NCI-H748 (cell line): ENCODE results near the gene CDX1.

Experiments
- DNase-seq: peaks from one replicate; lab custom pipeline; 2025; ENCODE audit not compliant: unreplicated experiment; lab: John Stamatoyannopoulos, UW

Gene CDX1

DNA sequence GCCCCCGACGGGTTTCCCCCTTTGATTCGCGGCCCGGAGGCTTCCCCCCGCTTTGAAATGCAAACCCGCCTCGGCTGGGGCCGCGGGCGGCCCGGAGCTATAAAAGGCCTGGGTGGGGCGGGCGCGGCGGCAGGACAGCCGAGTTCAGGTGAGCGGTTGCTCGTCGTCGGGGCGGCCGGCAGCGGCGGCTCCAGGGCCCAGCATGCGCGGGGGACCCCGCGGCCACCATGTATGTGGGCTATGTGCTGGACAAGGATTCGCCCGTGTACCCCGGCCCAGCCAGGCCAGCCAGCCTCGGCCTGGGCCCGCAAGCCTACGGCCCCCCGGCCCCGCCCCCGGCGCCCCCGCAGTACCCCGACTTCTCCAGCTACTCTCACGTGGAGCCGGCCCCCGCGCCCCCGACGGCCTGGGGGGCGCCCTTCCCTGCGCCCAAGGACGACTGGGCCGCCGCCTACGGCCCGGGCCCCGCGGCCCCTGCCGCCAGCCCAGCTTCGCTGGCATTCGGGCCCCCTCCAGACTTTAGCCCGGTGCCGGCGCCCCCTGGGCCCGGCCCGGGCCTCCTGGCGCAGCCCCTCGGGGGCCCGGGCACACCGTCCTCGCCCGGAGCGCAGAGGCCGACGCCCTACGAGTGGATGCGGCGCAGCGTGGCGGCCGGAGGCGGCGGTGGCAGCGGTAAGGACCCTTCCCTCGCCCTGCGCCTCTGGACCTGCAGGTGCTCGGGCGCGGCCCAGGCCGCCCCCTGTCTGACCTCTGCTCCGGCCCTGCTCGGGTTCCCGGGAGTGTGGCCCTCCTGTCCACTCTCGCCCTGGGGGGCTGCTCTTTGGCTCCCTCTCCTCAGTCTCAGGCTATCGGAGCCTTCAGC lies at the start of gene CDX1:
CDX1 (plus strand) TSS at position 129 of the 862 bp plus-strand sequence; CDS start at position 228, 99 bp downstream.
- no peak for DNase-seq

DNA sequence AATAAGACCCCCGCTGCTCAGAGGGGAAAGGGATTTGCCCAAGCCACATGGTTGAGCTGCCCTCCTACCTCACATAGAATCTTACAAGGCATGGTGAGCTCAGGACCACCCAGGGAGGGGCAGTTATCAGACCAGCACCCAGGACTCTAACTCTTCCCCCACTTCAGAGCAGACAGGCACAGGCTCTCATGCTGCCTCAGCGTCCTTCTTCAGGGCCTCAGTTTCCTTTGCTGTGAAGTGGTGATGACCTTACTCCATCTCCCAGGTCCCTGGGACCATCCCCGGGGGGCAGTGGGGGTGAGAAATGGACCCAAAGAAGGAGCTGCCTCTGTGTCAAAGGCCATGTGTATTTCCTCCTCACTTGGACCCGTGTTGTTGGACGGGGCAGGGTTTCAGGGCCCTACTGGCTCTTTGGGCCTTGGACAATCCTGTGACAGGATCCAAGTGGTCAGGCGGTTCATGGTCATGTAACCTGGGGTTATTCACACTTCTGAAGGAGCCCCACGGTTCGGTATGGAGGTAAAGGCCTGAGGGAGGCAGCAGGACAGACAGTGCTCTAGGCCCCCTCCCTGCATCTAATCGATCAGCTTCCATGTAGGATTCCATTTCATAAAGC lies 48.5 kb upstream of the CDX1 start:
- no peak for DNase-seq

DNA sequence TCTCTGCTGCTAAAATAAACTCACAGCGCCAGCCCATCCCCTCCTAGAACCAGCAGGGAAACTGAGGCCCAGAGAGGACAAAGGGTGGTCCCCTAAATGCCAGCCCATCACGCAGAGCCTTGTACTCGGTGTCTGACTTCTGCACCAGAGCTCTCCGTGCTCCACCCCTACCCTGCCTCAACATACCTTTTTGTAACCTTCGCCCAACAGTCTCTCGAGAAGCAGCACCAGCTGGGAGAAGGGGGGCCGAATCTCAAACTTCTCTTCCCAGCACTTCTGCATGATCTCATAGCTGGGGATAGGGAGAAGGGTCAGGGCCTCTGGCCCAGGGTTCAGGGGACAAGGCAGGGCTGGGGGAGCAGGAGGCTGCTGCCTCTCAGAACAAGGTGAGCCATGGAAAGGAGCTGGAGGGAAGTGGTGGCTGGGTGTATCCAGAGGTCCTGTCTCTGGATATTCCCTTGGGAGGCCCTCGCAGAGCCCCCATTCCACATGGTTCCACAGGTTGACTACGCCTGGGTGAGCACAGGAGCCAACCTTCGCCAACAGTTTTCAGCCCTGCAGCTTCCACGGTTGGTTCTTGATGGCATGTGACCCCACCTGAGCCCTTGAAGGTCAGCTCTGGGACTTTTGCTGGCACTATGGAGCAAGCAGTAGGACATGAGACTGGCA lies 47.9 kb upstream of the CDX1 start:
- no peak for DNase-seq

GRCh38 chr5:150119421-150120061 lies 47.0 kb upstream of the CDX1 start:
- DNase-seq = no peak

- no peak for DNase-seq
These were observed 46.5 kb upstream of the CDX1 start for GRCh38 chr5:150120062-150120441.

DNA sequence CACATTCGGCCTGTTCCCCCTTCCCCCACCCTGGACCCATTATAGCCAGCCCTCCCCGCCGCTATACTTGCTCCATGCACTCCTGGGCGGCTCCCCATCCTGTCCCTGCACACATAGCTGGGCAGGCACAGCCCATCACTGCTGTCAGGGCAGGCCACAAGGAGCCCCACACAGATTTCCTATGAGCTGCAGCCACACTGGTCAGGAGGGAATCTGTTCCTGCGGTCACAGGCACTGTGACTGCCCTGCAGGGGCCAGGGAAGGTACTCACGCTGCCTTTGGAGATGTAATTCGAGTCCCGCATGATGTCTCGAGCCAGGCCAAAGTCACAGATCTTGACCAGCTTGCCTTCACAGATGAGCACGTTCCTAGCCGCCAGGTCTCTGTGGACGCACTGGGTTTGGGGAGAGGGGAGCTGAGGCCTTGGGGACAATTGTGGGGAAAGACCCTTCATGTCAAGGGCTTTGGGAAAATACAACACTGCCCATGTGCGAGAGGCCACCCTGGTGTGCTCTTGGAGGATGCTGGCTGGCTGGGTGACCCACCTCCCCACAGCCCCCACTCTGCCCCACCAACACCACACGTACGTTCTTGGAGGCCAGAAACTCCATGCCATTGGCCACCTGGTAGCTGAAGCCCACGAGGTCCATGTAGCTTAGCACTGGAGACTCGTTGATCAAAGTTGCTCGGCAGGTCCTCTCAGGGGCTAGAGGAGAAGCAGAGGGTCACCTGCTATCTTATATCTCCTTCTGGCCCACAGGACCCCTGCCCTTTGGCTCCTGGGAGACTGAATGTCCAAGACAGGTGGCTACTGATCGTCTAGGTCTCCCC lies 45.7 kb upstream of the CDX1 start:
- DNase-seq = no peak

DNA sequence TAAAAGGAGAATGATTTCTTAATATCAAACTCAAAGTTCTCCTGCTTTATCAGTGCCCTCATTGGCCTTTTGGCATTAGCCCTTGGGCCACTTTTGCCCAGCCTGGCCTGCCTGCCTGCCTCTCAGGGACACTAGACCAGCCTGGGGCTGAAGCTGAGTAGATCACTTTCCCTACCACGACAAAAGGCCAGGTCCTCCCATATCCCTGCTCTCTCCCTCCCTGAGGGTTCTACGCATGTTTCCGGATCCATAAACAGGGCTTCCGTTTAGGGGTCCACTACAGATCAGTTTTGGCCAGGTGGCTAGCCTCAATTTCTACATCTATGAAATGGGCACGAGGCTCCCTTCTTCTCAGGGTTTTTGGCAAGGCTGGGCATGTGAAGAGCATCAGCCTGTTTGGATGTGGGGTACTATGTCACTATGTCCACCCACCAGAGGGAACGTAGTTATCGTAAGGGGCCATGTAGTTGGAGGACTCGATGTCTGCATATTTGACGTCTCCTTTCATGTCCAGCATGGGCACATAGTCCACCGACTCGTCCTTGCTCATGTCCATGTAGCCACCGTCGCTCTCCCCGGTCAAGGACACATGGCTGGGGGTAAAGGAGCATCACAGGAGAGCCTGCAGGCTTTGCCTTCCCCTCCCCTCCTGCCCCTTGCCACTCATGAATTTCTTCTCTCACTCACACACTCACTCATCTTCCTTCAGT lies 45.0 kb upstream of the CDX1 start:
- no peak for DNase-seq

DNA sequence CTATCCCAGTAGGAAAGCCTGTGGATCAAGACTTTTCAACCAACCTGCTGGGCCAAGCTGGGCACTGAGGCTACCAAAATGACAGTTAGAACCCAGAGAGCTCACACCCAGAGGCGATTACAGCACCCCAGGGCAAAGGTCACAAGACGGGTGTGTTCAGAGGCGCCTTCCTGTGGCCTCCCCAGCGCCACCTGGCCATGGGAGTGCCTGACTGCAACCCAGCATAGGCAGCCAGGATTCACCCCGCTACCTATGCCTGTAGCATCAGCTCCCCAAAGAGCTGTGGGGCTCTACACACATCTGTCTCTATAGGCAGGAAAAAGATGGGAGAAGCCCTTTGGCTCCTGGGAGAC lies 44.4 kb upstream of the CDX1 start:
- no peak for DNase-seq

DNA sequence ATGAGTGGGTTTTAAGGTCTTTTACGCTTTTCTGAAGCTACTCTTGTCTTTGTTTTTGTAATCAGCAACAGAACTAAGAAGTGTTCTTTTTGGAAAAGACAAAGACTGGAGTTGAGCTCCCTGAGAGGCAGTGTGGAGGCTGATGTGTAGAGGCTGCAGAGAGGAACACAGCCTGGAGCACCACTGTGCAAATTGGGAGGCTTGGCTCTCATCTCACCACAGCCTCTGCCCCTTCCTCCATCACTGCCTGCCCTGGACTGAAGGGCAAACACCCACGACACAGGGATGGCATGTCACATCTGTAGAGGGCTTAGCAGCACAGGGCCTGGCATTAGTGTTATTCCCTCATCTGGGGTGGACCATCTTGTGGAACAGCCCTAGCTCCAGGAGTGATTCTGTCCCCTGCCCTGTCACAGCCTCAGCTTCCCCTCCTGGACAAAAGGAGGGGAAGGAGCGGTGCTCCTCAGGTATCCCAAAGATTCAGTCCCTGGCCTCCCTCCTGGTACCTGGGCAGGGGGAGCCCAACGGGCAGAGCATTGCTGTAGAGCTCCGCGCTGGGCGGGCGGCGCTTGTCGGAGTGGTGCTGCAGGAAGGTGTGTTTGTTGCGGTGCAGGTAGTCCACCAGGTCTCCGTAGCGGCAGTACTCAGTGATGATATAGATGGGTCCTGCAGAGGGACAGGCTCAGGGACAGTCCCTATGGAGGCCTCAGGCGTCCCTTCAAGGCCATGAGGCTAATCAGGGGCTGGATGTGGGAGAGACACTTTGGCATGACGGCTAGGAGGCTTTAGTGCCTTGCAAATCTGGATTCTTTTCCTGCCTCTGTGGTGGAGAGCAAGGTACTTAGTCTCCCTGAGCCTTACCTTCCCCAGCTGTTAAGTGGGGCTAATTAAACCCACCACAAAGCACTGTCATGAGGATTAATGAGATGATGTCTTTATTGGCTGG lies 43.8 kb upstream of the CDX1 start:
- no peak for DNase-seq

GRCh38 chr5:150123542-150123941 lies 43.0 kb upstream of the CDX1 start:
- no peak for DNase-seq

- no peak for DNase-seq
These were observed 42.4 kb upstream of the CDX1 start for GRCh38 chr5:150124111-150124557.

GRCh38 chr5:150124596-150124995 lies 42.0 kb upstream of the CDX1 start:
- DNase-seq = no peak

GRCh38 chr5:150125334-150125733 lies 41.2 kb upstream of the CDX1 start:
- no peak for DNase-seq

DNA sequence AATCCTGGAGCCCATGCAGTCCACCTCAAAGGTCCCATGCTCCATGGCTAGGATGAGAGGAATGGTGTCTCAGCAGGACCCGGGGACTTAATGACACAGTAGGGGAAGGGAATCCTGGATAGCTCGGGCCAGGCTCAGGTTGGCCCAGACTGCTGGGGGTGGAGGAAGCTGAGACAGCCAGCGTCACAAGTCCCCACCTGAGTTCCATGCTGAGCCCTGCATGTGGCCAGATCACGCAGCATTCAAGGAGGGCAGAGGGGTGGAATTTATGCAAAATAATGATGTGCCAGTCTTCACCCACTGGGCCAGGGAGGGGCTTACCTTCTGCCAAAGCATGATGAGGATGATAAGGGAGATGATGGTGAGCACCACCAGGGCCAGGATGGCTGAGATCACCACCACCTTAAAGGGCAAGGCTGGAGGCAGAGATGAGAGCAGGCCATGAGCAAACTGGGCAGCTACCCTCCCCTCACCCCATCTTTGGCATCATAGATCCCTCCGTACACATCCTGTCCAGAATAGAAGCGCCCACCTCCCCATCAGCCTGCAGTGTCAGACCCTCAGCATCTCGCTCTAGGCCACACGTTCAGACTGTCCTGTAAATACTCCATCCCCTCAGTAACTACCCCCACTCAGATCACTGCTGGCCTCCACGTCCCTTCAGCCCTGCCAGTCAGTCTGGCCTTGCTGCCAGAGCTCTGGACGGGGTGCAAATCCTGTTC lies 40.2 kb upstream of the CDX1 start:
- no peak for DNase-seq

- DNase-seq = no peak
These were observed 39.7 kb upstream of the CDX1 start for GRCh38 chr5:150126921-150127265.

- no peak for DNase-seq
These were observed 37.1 kb upstream of the CDX1 start for GRCh38 chr5:150129454-150129812.

DNA sequence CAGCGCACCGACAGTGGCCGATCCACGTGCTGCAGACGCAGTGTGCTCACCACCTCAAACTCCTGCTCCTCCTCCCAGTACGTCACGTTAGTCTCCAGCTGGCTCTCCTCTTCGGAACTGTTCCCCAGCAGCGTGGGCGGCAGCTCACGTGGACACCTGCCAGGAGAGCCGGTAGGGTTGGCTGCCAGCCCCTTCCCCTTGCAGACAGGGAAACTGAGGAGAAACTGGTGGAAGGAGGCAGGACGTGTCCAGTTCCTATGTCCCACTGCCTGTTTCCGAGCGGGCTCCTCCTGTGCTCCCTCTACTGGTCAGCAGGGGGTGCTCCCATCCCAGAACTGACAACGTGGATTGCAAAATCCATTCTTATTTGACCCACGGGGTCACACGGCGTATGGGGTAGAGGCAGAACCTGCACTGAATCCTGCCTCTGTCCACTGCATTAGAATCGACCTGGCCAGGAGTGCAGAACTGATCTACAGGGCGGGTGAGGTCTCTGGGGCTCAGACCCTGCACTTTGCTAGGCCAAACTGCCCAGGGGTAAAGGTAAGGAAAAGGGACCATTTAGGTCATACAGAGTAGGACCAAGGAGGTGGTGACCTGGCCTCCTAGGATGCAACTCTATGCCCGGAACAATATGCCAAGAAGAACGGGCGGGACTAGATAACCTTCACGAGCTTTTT lies 36.6 kb upstream of the CDX1 start:
- peak; percentile 30 for DNase-seq

- DNase-seq = no peak
These were observed 36.1 kb upstream of the CDX1 start for GRCh38 chr5:150130493-150130922.
